HG03066 (cell line): ENCODE data around the gene PTPRE.

Experiments used
- ATAC-seq: cut with Tn5 transposase; IDR thresholded peaks from one replicate; pipeline ENCODE4 v1.9.1; 2021; ENCODE audit warnings: low read depth; ENCODE audit not compliant: unreplicated experiment

The PTPRE gene

DNA sequence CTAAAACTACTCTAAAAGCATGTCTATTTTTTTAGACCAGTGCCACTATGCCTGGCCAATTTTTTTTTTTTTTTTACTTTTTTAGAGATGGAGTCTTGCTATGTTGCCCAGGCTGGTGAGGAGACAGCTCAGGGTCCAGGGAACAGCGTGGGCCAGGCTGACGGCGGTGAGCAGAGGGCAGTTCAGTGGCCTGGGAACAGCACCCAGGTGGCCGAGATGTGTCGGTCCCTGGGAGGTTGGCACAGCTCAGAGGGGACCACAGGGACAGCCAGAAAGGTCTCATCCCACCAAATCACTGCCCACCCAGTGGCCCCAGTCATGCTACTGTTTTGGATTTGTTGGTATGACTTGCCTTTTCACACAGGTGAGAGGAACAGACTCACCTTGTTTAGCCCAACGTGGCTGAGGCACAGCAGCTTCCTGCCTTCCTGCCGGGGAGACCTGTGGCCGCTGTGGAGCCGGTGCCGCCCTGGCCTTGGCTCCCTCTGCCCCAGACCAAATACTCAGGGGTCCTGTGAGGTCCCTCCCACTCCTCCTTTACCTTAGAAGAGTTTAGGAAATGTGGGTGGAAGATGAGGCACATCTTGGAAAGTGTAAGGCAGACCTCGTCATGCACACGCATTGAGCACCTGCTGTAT lies 109.6 kb downstream of the PTPRE start:
- ATAC-seq: no peak

DNA sequence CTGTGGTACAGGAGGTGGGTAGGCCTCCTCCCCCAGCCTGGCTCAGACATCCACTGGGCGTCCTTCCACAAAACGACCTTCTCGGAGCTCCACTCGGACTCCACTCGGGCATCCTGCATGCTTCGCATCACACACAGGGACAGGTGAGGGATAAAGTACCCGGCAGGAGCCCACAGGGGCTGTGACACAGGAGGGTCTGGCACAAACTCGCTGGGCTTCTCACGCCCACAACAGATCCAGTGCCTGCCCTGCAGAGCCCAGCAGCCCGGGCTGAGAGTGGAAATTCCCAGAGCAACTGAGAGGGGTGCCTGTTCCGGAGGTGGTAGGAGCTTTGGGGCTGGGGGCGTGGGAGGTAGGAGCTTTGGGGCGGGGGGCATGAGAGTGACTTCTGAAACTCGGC lies 110.9 kb downstream of the PTPRE start:
- no peak for ATAC-seq

DNA sequence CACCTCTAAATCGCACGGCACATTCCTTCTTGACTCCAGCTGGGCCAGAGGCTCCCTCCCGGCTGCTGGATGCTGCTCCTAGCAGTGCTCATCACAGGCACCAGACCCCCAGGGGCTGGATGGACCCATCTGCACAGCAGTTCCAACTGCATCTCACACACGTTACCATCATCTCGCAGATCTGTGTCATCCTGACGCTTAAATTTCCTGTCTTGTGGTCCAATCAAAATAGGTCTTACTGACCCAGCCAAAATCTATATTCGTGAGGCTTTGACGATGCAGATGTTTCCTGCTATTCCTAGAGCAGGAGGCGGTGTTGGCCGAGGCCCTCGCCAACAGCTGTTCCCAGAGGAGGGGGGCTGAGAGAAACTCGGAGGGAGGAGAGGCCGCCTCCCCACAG lies 111.3 kb downstream of the PTPRE start:
- ATAC-seq: no peak

DNA sequence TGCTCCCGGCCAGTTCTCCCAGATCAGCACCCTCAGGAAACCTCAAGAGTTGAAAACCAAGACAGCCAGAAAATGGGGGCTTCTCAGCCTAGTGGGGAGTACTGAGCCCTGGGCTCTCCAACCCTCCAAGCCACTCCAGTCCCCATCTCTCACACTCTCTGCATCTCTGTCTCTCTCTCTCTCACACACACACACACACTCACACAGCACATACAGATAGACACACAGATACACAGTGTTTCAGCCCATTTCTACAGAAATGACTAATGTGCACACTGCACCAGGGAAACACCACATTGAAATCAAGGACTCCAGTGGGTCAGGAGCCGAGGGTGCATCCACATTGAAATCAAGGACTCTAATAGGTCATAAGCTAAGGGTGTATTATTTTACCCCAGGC lies 111.8 kb downstream of the PTPRE start:
- ATAC-seq: no peak

DNA sequence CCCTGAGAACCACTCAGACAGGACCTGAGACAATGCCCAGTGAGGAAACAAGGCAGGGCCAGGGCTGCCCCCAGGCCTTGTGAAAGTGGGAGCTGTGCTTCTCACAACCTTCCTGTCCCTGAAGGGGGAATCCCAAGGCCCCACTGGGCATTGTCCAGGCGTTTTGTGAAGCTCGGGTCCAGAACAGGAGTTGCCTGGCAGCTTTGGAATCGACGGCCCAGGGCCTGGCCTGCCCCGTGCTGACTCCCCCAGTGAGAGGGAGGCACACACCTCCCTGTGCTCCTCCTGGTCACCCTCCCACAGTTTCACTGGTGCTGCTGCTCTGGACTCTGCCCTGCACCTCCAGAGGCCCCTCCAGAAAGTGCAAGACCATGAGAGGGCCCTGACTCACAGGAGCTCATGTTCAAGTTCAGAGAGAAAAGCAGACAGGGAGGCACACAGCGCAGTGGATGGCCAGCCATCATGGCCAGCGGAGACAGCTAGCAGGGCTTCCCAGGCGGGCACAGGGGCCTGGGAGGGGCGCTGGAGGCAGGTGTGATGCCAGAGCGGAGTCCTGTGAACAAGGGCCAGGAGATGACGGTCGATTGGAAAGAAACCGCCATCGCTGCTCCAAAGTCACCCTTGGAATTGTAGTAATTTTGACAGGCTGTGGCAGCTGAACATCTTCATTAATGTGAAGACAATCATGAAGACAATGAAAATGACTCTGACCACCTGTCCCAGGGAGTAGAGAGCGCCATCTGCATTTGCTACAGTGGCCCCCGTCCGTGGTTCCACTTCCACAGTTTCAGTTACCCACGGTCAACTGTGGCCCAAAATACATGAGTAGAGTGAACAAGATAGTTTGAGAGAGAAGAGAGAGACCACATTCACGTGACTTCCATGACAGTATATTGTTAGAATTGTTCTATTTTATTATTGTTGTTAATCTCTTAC lies 115.6 kb downstream of the PTPRE start:
- no peak for ATAC-seq

DNA sequence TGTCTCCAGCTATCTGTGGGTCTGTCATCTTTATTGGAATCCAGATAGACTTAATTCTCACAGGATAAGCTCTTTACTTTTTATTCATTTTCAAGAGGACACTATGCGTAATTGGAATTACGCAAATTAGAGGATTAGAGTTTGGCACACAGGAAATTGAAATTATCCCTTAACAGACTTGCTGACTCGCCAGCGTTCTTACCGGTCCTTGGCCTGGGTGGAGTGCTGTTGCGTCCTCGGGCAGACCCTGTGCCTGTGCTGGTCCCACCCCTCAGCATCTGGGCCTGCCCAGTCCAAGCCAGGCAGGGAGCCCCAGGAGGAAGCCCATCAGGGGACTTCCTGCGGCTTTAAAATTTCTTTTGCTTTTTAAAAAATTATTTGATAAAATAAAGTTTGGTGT lies 117.5 kb downstream of the PTPRE start:
- ATAC-seq: no peak

DNA sequence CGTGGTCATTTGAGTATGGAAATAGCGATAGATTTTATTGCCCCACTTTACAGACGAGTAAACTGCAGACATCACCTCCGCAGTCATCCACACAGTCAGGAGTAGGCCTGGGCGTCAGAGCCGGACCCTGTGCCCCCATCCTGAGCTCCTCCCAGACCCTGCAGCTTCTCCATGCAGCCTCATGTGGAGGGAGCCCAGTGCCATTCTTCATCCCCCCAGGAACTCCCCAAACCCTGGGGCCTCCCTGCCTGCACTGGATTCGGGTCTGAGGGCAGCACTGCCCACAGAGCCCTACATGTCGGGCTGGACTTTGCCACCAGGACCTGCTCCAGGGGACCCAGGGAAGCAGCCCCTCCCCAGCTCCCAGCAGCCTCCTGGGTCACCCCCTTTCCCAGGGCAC lies 118.5 kb downstream of the PTPRE start:
- no peak for ATAC-seq

DNA sequence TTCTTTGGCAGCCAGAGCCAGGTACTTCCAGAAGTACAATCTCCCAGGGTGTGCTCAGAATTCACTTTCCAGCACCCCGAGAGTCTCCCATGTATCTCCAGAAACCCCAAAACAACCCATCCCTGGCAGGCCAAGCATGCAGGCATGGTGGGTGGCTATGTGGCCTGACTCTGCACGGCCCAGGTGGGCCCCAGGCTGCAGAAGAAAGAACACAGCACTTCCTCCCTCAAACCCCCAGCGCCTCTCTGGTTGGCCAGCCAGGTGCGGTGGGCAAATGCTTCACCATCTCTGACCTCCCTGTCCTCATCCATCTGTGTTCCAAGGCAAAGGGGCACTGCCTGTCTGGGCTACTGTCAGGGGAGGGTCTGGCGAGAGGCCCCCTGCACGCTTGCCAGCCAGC lies 119.0 kb downstream of the PTPRE start:
- no peak for ATAC-seq

DNA sequence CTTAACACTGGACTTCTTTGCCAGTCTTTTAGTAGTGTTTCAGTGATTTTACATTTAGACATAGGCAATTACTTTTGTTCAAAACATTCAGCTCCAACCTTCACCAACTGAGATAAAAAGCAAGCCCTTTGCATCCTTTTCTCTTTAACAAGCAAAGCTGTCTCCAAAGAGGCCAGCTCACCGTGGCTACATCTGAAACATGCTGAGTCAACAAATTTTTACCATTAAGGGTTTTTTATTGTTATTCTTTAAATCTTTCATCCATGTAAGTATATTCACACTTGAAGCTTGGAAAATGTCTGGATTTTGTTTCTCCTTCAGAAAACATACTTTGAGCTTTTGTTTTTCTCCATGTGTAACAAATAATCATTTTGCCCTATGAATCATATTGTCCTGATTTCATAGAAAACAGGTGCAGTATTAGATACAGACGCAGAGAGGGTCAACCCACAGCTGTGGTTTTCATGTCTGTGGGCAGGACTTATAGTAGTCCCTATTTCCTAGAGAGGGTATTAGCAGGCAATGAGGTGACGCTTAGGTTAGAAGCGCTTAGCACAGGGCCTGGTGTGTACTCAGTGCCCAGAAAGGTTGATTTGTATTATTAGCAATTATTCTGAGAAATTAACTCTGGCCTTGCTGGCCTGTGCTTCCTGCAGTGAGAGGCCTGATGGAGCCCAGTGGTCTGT lies 119.9 kb downstream of the PTPRE start:
- no peak for ATAC-seq

DNA sequence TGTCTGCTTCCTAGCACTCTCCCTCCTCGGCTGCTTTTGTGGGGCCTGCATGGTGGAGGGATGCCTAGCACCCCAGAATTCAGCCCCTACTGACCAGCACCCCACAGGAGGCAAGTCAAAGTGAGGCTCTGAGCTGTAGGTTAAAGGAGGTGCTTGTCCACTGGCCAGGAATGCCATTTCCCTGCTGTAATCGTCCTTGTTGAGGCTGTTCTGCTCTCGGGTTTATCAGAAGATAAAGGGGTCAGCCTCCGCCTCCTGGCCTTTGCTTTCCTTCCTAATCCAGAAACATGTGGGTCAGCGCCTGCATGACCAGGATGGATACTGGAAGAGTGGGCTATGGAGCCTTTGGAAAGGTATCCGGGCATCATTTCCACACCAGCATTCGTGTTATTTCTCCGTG lies 120.4 kb downstream of the PTPRE start:
- ATAC-seq: no peak

DNA sequence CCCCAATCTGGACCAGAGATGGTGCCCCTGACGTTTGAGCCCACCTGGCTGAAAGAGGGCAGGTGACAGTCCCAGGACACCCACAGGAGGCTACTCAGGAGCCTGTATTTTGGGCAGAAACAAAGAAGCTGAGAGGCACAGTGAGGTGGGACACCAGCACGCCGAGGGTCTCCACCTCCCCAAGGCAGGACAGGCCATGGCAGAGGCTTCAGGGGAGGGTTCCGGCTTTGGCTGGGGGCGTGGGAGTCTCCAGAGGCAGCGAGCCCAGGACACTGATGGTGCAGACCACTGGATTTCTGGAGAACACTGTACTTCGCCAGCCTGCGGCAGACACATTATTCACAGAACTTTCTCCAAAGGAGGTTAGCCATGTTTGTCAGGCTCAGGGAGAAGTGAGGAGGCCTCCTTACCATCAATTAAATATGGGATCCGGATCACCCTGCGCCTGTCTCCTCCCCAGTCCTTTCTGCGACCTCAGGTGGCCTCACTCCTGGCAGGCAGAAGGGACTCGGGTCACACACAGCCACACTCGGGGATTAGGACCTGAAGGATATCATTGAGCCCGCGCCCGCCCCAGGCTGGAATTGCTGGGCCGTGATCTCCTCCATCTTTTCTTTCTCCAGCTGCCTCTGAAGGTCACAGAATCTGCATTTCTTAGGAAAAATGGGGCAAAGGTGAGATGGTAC lies 121.1 kb downstream of the PTPRE start:
- no peak for ATAC-seq

DNA sequence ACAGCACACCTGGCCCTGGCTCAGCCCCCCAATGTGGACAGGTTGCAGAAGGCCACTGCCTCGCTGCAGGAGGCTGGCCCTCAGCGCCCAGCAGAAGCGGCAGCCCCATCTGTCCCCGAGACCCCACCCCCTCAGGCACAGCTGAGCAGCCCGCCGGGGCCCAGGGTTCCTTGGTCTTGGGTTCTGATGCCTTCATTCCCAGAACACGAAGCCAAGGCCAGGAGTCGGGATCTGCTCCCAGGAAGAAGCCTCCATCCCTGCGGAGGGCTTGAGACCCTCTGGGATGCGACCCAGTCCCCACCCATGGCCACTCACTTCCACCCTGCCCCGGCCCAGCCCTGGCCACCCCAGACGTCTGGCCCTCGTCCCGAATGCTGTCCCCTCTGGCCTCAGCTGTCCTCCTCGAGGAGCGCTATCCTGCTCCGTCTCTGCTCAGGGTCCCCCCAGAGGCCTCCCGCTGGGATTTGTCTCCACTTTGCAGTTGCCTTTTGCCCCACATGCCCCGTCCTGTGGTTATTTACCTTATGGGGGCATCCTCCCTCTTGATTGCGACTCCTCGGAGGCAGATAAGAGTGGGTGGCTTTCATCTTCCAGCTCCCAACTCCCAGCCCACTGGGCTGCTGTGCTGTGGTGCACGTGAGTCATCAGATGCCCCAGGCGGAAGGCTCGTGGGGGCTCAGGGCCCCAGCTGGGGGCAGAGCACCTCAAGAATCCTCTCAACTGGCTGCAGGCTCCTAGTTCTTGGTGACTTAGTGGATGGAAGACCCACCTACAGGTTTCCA lies 121.8 kb downstream of the PTPRE start:
- no peak for ATAC-seq

DNA sequence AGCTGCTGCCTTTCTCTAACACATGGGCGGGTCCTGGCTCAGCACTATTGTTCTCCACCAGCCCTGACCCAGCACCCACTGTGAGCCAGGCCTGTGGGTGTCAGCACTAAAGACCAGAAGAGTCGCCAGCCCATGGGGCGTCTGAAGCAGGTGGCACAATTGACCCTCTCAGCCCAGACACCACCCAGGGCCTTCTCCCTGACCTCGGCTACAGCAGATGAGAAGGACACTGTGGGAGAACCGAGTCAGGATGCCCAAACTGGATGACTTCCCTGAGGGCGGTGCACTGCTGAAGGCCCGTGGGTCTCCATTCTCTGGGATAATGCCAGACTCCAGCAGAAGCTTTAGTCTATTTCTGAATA lies 122.4 kb downstream of the PTPRE start:
- ATAC-seq: no peak

DNA sequence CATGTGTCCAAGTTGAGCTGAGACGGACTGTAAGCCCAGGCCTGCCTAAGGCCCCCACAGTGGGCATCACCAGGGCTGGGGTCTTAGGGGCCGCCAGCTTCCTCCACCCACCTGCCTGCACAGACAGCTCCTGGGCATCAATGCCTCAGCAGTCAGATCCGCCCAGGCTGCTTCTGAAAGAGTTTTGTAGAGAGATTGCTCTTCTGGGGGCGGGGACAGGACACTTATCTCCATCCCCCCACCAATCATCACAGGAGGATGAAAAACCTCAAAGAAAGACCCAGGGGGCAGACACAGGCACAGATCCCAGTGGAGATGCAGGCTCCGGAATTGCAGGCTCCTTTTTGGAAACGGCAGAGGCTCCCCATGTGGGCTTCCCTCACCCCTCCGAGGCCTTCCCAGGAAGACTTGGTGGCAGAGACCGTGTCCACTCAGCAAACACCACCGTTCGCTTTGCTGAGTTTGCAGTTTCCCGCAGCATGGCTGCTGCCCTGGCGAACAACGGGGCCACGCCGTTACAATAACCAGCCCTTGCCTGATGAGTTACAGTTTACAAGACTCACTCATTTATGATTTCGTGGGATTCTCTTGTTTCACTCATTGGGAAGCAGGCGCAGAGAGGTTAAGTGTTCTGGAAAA lies 122.9 kb downstream of the PTPRE start:
- ATAC-seq: no peak

DNA sequence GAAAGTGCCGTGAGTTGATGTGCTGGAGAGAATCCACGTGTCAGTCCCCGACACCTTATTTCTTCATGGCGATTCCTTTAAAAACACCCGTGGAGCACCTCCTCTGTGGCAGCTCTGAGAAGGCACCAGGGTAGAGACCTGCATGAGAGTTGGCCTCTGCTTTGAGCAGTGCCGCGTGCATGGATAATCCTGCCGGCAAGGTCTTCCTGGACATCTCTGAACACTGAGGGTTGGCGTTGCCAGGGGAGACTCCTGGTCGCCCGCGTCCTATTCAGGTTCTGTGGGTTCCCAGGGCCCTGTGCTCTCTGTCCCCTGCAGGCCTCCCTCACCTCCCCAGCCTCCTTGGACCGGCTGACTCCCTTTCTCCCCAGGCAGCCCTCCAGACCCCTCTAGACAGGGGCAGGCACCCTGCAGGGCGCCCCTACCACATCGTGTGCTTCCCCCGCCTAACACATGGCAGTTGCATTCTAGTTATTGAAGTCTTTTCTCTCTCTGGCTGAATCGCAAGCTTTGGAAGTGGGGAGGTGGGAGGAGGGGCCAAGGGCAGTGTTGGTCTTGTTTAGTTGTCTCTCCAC lies 123.7 kb downstream of the PTPRE start:
- no peak for ATAC-seq

DNA sequence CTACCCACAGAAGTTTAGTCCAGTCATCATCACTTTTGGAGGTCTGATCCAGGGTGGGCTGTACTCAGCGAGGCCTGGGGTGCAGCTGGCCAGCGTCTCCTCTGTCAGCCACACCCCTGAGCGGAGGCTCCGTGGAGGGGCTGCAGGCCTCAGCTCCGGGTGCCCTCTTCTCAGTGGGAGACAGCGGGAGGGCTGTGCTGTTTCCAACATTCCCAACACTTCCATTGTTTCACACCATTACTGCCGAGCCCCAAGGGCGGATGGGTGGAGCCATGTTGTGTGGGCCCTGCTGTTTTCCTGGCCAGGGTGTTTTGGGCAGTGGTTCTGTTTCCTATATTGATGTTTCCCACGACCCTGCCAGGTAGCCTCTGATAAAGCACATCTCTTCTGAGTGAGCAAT lies 124.3 kb downstream of the PTPRE start:
- ATAC-seq: no peak

DNA sequence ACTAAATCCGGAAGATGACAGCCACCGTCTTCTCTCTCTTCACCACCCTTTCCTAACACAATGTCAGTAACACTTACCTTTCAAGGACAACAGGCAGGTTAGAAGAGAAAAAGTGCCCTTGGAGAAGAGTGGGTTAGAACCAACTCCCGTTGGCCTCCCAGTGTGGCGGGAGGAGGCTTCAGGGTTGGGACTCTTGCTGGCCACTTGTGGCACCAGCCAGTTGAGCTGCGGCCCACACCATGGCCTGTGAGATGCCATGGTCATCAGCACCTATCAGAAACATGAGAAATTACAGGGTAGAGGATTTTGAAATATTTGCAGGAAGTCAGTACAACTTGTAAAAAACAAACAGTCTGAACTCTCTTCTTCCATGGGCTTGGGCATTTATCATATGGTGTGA lies 125.6 kb downstream of the PTPRE start:
- ATAC-seq: no peak

DNA sequence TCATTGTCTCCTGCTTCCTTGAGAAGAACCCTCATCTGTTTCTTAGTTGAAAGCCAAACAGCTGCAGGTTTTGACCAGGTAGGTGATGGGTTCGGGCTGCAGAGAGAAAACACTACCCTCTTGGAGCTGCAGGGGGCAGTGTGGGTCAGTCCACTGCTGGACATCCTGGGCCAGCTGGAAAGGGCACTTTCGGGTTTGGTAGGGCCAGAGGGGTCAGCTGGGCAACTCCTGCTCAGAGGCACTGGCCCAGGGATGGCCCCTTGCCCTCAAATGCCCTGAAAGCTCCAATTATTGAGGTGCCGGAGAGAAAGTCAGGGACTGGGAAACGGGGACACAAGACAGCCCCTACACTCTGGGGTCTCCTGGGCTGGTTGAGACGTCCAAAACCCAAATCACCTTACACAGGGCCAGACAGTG lies 128.7 kb downstream of the PTPRE start:
- peak; percentile 79 for ATAC-seq

DNA sequence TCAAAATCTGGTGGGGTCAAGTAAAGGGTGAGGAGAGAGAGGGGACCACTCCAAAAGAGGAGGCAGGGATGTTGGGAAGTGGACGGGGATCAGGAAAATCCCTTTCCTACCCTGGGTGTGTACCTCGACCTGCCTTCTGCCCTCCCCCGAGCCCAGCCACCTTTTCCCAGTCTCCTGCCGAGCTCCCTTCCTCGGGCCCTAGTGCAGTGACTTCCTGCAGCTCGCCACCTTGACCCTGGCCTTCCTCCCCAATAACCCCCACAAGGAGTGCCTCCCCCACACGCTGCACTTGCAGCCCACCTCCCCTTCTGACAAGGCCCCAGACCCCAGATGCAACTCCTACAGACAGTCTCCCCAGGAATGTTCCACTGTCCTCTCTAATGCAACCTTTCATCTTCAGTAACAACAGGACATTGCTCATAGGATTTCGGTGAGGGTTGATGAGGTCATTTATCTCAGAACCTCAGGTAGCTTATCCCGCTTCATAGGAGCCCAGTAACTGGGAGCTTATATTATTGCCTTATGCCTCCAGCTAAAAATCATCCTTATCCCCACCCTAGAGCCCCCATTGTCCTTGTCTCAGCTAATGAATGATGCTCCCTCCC lies 129.2 kb downstream of the PTPRE start:
- ATAC-seq: no peak
